HCT116 (cell line): Measurements from ENCODE around the gene OSTF1. TPM values are rescaled to one million over a fixed set of nuclear protein-coding genes. Genes with fewer than 3 reads are reported as not detected.

Experiments
- ATAC-seq: fragments of 200-7000 bp; cut with Tn5 transposase; 2 replicates; pipeline ENCODE4 v1.9.1; 2020; ENCODE audit warnings: mild to moderate bottlenecking, moderate library complexity
- BruUV-seq: library from RNA; stranded (reverse); fragments of 400-500 nt; replicated peaks from 2 replicates; lab custom pipeline; 2021; lab: Mats Ljungman, UMichigan
- CTCF ChIA-PET: fragments of 300-600 bp; sonication (Branson Sonifier 250); formaldehyde crosslinking; loops from one replicate; lab custom pipeline; 2021; ENCODE audit warnings: antibody characterized with exemption; lab: Charles Lee
- POLR2A ChIA-PET: fragments of 300-600, 350-600 bp; sonication (Branson Sonifier 250); formaldehyde crosslinking; loops from one replicate; lab custom pipeline; 2021; ENCODE audit warnings: antibody characterized with exemption; lab: Charles Lee
- RAD21 ChIA-PET, 2 experiments: fragments of 300-600 bp; sonication (Branson Sonifier 250); formaldehyde crosslinking; loops; one replicate each; lab custom pipeline; 2023; ENCODE audit warnings: low total read pairs in 2 of 2; ENCODE audit not compliant: uncharacterized antibody in 2 of 2, unreplicated experiment in 2 of 2, low non-redundant PET in 1 of 2; lab: Charles Lee
- DNase-seq: peaks from one replicate; pipeline ENCODE4 v3.0.0-alpha.2; 2010; ENCODE audit warnings: low read depth, low spot score
- H2AFZ ChIP-seq: fragments of 200-600 bp; shearing (Covaris generic), sonication (generic); 2 replicates; pipeline ENCODE4 v1.6.1; 2017; ENCODE audit warnings: low read depth, mixed run types, mixed read lengths, antibody characterized with exemption, low read length; ENCODE audit not compliant: poor library complexity, severe bottlenecking
- H3K27ac ChIP-seq: 2 replicates; pipeline ENCODE4 v1.5.1; 2012; ENCODE audit warnings: low read depth, low read length
- H3K27me3 ChIP-seq: fragments of 200-600 bp; sonication (generic); 2 replicates; pipeline ENCODE4 v1.6.1; 2016; ENCODE audit warnings: mixed run types, low read length, mixed read lengths; ENCODE audit not compliant: insufficient read depth
- H3K36me3 ChIP-seq, 2 experiments: fragments of 200-500 bp in 1 of 2; fragments of 200-600 bp in 1 of 2; sonication (Bioruptor generic) in 1 of 2; sonication (generic) in 1 of 2; 2 replicates each; pipeline versions ENCODE4 v1.5.1 to v1.6.1; 2014 to 2016; ENCODE audit warnings: low read length in 2 of 2, inconsistent platforms in 1 of 2, mixed read lengths in 1 of 2, mixed run types in 1 of 2; ENCODE audit not compliant: insufficient read depth in 2 of 2, control insufficient read depth in 1 of 2
- H3K4me1 ChIP-seq, 2 experiments: fragments of 200-600 bp in 1 of 2; sonication (generic) in 1 of 2; 2 replicates each; pipeline versions ENCODE4 v1.5.1 to v1.6.1; 2012 to 2017; ENCODE audit warnings: low read length in 2 of 2, inconsistent platforms in 1 of 2, mild to moderate bottlenecking in 1 of 2, mixed read lengths in 1 of 2, mixed run types in 1 of 2, moderate library complexity in 1 of 2; ENCODE audit not compliant: insufficient read depth in 2 of 2, control insufficient read depth in 1 of 2
- H3K4me2 ChIP-seq: fragments of 200-600 bp; sonication (generic); 2 replicates; pipeline ENCODE4 v1.6.1; 2017; ENCODE audit warnings: mixed run types, low read length, mixed read lengths
- H3K4me3 ChIP-seq, 2 experiments: fragments of 200-600 bp in 1 of 2; sonication (generic) in 1 of 2; replicated peaks in 1 of 2; 2 replicates each; pipeline ENCODE4 v1.5.1; 2011 to 2016; ENCODE audit warnings: low read length in 2 of 2, control low read depth in 1 of 2, low read depth in 1 of 2, mild to moderate bottlenecking in 1 of 2, mixed read lengths in 1 of 2, mixed run types in 1 of 2
- H3K79me2 ChIP-seq: fragments of 200-600 bp; sonication (generic); 2 replicates; pipeline ENCODE4 v1.6.1; 2017; ENCODE audit warnings: mild to moderate bottlenecking, mixed run types, low read length, moderate library complexity, mixed read lengths; ENCODE audit not compliant: insufficient read depth
- H3K9ac ChIP-seq: fragments of 200-600 bp; sonication (generic); 2 replicates; pipeline ENCODE4 v1.6.1; 2016; ENCODE audit warnings: low read length, mixed read lengths
- H3K9me2 ChIP-seq: fragments of 200-600 bp; sonication (generic), shearing (Covaris generic); 2 replicates; pipeline ENCODE4 v1.6.1; 2017; ENCODE audit warnings: mixed run types, mild to moderate bottlenecking, moderate library complexity; ENCODE audit not compliant: insufficient read depth
- H3K9me3 ChIP-seq, 2 experiments: fragments of 200-500 bp in 1 of 2; fragments of 200-600 bp in 1 of 2; sonication (Bioruptor generic) in 1 of 2; sonication (generic) in 1 of 2; 2 replicates each; pipeline ENCODE4 v1.6.1; 2014 to 2017; ENCODE audit warnings: low read length in 2 of 2, mixed read lengths in 2 of 2, inconsistent platforms in 1 of 2, low read depth in 1 of 2, mild to moderate bottlenecking in 1 of 2, mixed run types in 1 of 2, moderate library complexity in 1 of 2; ENCODE audit not compliant: control insufficient read depth in 1 of 2, insufficient read depth in 1 of 2
- H4K20me1 ChIP-seq: fragments of 200-600 bp; sonication (generic), shearing (Covaris generic); 2 replicates; pipeline ENCODE4 v1.6.1; 2017; ENCODE audit warnings: mixed run types, mild to moderate bottlenecking, moderate library complexity; ENCODE audit not compliant: insufficient read depth
- CBX3 ChIP-seq: IDR thresholded peaks from 2 replicates; pipeline ENCODE4 v1.6.1; 2012; ENCODE audit warnings: low read depth
- CEBPB ChIP-seq: IDR thresholded peaks from 2 replicates; pipeline ENCODE4 v1.6.1; 2012; ENCODE audit warnings: low read depth
- ELF1 ChIP-seq: IDR thresholded peaks from 2 replicates; pipeline ENCODE4 v1.6.1; 2012; ENCODE audit warnings: low read depth, borderline replicate concordance
- EZH2 ChIP-seq: fragments of 200-600 bp; sonication (generic); IDR thresholded peaks from 2 replicates; pipeline ENCODE4 v1.6.1; 2017; ENCODE audit warnings: antibody characterized with exemption, mixed run types
- EZH2phosphoT487 ChIP-seq: fragments of 200-600 bp; IDR thresholded peaks from 2 replicates; pipeline ENCODE4 v1.6.1; 2018; ENCODE audit warnings: antibody characterized with exemption, borderline replicate concordance
- JUND ChIP-seq: IDR thresholded peaks from 2 replicates; pipeline ENCODE4 v1.6.1; 2012
- POLR2A ChIP-seq: IDR thresholded peaks from 2 replicates; pipeline ENCODE4 v1.7.0; 2011; ENCODE audit warnings: borderline replicate concordance; ENCODE audit not compliant: insufficient read depth, insufficient read length; ENCODE audit errors: extremely low read depth
- RAD21 ChIP-seq: IDR thresholded peaks from 2 replicates; pipeline ENCODE4 v1.6.1; 2012; ENCODE audit warnings: low read depth, mild to moderate bottlenecking
- SIN3A ChIP-seq: IDR thresholded peaks from 2 replicates; pipeline ENCODE4 v1.6.1; 2012; ENCODE audit warnings: low read depth
- SP1 ChIP-seq: IDR thresholded peaks from 2 replicates; pipeline ENCODE4 v1.6.1; 2012; ENCODE audit warnings: low read depth
- SRF ChIP-seq: IDR thresholded peaks from 2 replicates; pipeline ENCODE4 v1.6.1; 2012; ENCODE audit warnings: low read depth
- TCF7L2 ChIP-seq: IDR thresholded peaks from 2 replicates; pipeline ENCODE4 v1.7.0; 2011; ENCODE audit warnings: borderline replicate concordance, inconsistent platforms; ENCODE audit not compliant: insufficient read depth, insufficient read length; ENCODE audit errors: extremely low read depth
- YY1 ChIP-seq: IDR thresholded peaks from 2 replicates; pipeline ENCODE4 v1.6.1; 2011; ENCODE audit warnings: low read length, low read depth, moderate library complexity, mild to moderate bottlenecking; ENCODE audit not compliant: insufficient replicate concordance; ENCODE audit errors: extremely low read depth
- ZFX ChIP-seq: fragments of 450-650 bp; IDR thresholded peaks from 2 replicates; pipeline ENCODE4 v1.6.1; 2017
- ZNF274 ChIP-seq: fragments of 200-500 bp; sonication (Bioruptor generic); IDR thresholded peaks from 2 replicates; pipeline ENCODE4 v1.6.1; 2014; ENCODE audit warnings: mild to moderate bottlenecking, low read depth, low read length, inconsistent platforms
- intact Hi-C: fragments of 100-400 bp; cut with micrococcal nuclease; formaldehyde crosslinking; loops from 2 replicates; pipeline ENCODE4 v1.10.0; 2022
- total RNA-seq: library from RNA; stranded (reverse); gene quantifications from one replicate; pipeline ENCODE4 v1.2.1, GENCODE V29; 2021; ENCODE audit not compliant: unreplicated experiment
- TF ChIP-seq, protein P1 (sequence below): IDR thresholded peaks from 2 replicates; pipeline ENCODE4 v1.6.1; 2012
- TF ChIP-seq, protein P2 (sequence below): IDR thresholded peaks from 2 replicates; pipeline ENCODE4 v1.6.1; 2012; ENCODE audit warnings: low read depth
- TF ChIP-seq, protein P3 (sequence below): IDR thresholded peaks from 2 replicates; pipeline ENCODE4 v1.6.1; 2012
- TF ChIP-seq, protein P4 (sequence below): IDR thresholded peaks from 2 replicates; pipeline ENCODE4 v1.6.1; 2011; ENCODE audit warnings: mild to moderate bottlenecking, low read length, moderate library complexity; ENCODE audit not compliant: insufficient replicate concordance; ENCODE audit errors: extremely low read depth
- TF ChIP-seq, protein P5 (sequence below), 3 experiments: fragments of 200-600 bp in 1 of 3; sonication (generic) in 1 of 3; IDR thresholded peaks in 2 of 3; conservative IDR thresholded peaks in 1 of 3; 2 replicates each; pipeline ENCODE4 v1.5.1; 2012 to 2017; ENCODE audit warnings: low read depth in 2 of 3, low read length in 2 of 3, antibody characterized with exemption in 1 of 3, borderline replicate concordance in 1 of 3, control low read depth in 1 of 3, mild to moderate bottlenecking in 1 of 3, mixed read lengths in 1 of 3, mixed run types in 1 of 3, moderate library complexity in 1 of 3; ENCODE audit not compliant: insufficient read depth in 1 of 3

Gene OSTF1
- total RNA-seq, 1 experiment from 2014 or later, result 20.7 TPM

DNA sequence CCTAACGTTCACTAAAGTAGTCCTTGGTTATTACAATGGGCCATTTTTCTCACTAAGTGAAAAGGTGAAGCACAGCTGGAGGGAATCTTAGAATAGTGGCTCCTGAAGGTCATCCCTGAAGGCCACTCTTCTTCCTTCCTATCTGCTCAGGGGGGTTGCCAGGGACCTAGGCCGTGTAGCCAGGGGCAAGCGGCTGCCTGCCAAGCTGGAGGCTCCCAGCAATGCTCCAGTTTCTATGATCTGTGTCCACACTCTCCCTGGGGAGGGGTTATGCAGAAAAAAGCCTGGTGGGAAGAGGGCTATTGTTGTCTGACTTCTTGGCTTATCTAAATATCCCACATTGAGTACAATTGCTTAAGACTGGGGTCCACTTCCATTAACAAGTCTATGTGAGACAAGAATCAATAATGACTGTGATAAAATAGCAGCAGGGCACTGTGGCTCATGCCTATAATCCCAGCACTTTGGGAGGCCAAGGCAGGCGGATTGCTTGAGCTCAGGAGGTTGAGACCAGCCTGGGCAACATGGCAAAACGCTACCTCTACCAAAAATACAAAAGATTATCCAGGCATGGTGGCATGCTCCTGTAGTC is 4.1 kb upstream of the OSTF1 start:
- POLR2A ChIA-PET, result interaction anchor here (1.5 kb wide), 1 partner anchor 56 kb away, joined by 3 read pairs; the partner anchor contains the start of gene CARNMT1
- no peak overlapping the region for H2AFZ ChIP-seq
- H3K27ac ChIP-seq, result no peak overlapping the region
- CTCF ChIA-PET, result interaction anchor here (1.4 to 2.8 kb wide), 2 partner anchors 101 to 310 kb away, joined by 3 to 10 read pairs; no protein-coding TSS in a partner anchor
- DNase-seq, result no peak
- no peak overlapping the region for H3K4me3 ChIP-seq
- no peak for ATAC-seq
- intact Hi-C loops, result no loop called here
- BruUV-seq, result no TSS peak
- no peaks in the 10 kb centered on the region for H3K9me3 ChIP-seq
- H4K20me1 ChIP-seq, result no peaks in the 10 kb centered on the region
- H3K4me2 ChIP-seq, result no peak overlapping the region
- H3K79me2 ChIP-seq, result peaks cover 3% of the 10 kb centered on the region; the same call in 1 of the 2 replicates
- H3K36me3 ChIP-seq, result no peaks in the 10 kb centered on the region
- H3K4me1 ChIP-seq, result peaks cover 16 to 31% of the 10 kb centered on the region in 2 experiments; a peak in 3 of 4 replicates
- TF ChIP-seq, protein P1, sequence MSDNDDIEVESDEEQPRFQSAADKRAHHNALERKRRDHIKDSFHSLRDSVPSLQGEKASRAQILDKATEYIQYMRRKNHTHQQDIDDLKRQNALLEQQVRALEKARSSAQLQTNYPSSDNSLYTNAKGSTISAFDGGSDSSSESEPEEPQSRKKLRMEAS, result no peak
- TF ChIP-seq, protein P2, sequence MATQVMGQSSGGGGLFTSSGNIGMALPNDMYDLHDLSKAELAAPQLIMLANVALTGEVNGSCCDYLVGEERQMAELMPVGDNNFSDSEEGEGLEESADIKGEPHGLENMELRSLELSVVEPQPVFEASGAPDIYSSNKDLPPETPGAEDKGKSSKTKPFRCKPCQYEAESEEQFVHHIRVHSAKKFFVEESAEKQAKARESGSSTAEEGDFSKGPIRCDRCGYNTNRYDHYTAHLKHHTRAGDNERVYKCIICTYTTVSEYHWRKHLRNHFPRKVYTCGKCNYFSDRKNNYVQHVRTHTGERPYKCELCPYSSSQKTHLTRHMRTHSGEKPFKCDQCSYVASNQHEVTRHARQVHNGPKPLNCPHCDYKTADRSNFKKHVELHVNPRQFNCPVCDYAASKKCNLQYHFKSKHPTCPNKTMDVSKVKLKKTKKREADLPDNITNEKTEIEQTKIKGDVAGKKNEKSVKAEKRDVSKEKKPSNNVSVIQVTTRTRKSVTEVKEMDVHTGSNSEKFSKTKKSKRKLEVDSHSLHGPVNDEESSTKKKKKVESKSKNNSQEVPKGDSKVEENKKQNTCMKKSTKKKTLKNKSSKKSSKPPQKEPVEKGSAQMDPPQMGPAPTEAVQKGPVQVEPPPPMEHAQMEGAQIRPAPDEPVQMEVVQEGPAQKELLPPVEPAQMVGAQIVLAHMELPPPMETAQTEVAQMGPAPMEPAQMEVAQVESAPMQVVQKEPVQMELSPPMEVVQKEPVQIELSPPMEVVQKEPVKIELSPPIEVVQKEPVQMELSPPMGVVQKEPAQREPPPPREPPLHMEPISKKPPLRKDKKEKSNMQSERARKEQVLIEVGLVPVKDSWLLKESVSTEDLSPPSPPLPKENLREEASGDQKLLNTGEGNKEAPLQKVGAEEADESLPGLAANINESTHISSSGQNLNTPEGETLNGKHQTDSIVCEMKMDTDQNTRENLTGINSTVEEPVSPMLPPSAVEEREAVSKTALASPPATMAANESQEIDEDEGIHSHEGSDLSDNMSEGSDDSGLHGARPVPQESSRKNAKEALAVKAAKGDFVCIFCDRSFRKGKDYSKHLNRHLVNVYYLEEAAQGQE, result no peak
- TF ChIP-seq JUND (no peak), CEBPB (no peak), SRF (no peak), CBX3 (no peak), YY1 (no peak), RAD21 (no peak), ZNF274 (no peak), SP1 (no peak), EZH2 (no peak), ELF1 (no peak), SIN3A (no peak), POLR2A (no peak), EZH2phosphoT487 (no peak), ZFX (no peak), TCF7L2 (no peak)
- TF ChIP-seq, protein P3, sequence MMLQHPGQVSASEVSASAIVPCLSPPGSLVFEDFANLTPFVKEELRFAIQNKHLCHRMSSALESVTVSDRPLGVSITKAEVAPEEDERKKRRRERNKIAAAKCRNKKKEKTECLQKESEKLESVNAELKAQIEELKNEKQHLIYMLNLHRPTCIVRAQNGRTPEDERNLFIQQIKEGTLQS, result no peak
- TF ChIP-seq, protein P4, sequence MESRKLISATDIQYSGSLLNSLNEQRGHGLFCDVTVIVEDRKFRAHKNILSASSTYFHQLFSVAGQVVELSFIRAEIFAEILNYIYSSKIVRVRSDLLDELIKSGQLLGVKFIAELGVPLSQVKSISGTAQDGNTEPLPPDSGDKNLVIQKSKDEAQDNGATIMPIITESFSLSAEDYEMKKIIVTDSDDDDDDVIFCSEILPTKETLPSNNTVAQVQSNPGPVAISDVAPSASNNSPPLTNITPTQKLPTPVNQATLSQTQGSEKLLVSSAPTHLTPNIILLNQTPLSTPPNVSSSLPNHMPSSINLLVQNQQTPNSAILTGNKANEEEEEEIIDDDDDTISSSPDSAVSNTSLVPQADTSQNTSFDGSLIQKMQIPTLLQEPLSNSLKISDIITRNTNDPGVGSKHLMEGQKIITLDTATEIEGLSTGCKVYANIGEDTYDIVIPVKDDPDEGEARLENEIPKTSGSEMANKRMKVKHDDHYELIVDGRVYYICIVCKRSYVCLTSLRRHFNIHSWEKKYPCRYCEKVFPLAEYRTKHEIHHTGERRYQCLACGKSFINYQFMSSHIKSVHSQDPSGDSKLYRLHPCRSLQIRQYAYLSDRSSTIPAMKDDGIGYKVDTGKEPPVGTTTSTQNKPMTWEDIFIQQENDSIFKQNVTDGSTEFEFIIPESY, result no peak
- TF ChIP-seq, protein P5, sequence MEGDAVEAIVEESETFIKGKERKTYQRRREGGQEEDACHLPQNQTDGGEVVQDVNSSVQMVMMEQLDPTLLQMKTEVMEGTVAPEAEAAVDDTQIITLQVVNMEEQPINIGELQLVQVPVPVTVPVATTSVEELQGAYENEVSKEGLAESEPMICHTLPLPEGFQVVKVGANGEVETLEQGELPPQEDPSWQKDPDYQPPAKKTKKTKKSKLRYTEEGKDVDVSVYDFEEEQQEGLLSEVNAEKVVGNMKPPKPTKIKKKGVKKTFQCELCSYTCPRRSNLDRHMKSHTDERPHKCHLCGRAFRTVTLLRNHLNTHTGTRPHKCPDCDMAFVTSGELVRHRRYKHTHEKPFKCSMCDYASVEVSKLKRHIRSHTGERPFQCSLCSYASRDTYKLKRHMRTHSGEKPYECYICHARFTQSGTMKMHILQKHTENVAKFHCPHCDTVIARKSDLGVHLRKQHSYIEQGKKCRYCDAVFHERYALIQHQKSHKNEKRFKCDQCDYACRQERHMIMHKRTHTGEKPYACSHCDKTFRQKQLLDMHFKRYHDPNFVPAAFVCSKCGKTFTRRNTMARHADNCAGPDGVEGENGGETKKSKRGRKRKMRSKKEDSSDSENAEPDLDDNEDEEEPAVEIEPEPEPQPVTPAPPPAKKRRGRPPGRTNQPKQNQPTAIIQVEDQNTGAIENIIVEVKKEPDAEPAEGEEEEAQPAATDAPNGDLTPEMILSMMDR (IDR thresholded peaks at IDR 0.05 in 2 of 3, conservative IDR thresholded peaks at IDR 0.05 in 1 of 3; ENCODE audit: borderline replicate concordance in 1 of 3, insufficient read depth in 1 of 3, low read depth in 2 of 3, low read length in 2 of 3), result no peak
- H3K27me3 ChIP-seq, result no peaks in the 10 kb centered on the region
- H3K9me2 ChIP-seq, result no peaks in the 10 kb centered on the region
- RAD21 ChIA-PET, result interaction anchor here in 1 of 2 experiments (0.8 kb wide), 1 partner anchor 310 kb away, joined by 3 read pairs; no protein-coding TSS in a partner anchor
- H3K9ac ChIP-seq, result no peak overlapping the region
